Type B pancreatic cell (in vitro differentiated cells): ENCODE results near the gene EVI5. TPM values are rescaled to one million over a fixed set of nuclear protein-coding genes. Genes with fewer than 3 reads are reported as not detected.

Source experiments
- DNase-seq: peaks from one replicate; pipeline ENCODE4 v3.0.0; 2021; ENCODE audit warnings: mixed read lengths; ENCODE audit not compliant: unreplicated experiment; ENCODE audit errors: extremely low spot score
- H3K27ac Mint-ChIP-seq: 2 replicates; pipeline ENCODE4 v1.8.0; 2021; ENCODE audit warnings: mild to moderate bottlenecking, mixed read lengths
- H3K27me3 Mint-ChIP-seq: 2 replicates; pipeline ENCODE4 v1.8.0; 2021; ENCODE audit warnings: mixed read lengths
- H3K36me3 Mint-ChIP-seq: 2 replicates; pipeline ENCODE4 v1.8.0; 2021; ENCODE audit warnings: mixed read lengths
- H3K4me1 Mint-ChIP-seq: one replicate; pipeline ENCODE4 v1.8.0; 2021; ENCODE audit warnings: mixed read lengths; ENCODE audit not compliant: unreplicated experiment
- H3K4me3 Mint-ChIP-seq: 2 replicates; pipeline ENCODE4 v1.8.0; 2021; ENCODE audit warnings: mild to moderate bottlenecking, mixed read lengths
- H3K9me3 Mint-ChIP-seq: 2 replicates; pipeline ENCODE4 v1.8.0; 2021; ENCODE audit warnings: mixed read lengths
- total RNA-seq: library from RNA; stranded (reverse); gene quantifications from 2 replicates; pipeline ENCODE4 v1.2.1, GENCODE V29; 2021; ENCODE audit warnings: low replicate concordance
- TF ChIP-seq, protein P1 (sequence below): fragments of 200-600 bp; sonication (generic); conservative IDR thresholded peaks from 2 replicates; pipeline ENCODE4 v1.5.0; 2021; ENCODE audit warnings: antibody characterized with exemption, mild to moderate bottlenecking

The EVI5 gene
- total RNA-seq, 1 donor from 2014 or later, result 29.6 TPM

DNA sequence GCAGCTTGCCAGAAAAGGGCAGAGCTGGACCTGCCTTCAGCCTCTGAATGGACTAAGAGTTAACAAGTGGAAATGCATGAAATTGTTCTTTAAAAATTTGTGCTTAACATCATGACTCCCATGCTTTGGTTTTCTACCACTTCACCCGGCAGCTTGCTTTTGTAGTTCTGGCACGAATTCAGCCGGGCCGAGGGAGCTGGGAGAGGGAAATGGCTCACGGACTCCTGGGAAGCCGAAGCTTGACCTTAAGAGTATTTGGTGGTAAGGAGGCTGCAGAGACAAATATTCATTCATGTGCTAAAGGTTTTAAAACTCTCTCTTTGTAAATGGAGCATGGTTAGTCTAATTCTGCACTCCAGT, 281.0 kb downstream of the EVI5 start:
- Mint-ChIP-seq H3K27ac (no peak overlapping the region), H3K27me3 (peaks cover 4% of the 10 kb centered on the region), H3K4me1 (no peaks in the 10 kb centered on the region), H3K9me3 (no peaks in the 10 kb centered on the region), H3K4me3 (no peak overlapping the region), H3K36me3 (no peaks in the 10 kb centered on the region)
- DNase-seq, result no peak
- TF ChIP-seq, protein P1, sequence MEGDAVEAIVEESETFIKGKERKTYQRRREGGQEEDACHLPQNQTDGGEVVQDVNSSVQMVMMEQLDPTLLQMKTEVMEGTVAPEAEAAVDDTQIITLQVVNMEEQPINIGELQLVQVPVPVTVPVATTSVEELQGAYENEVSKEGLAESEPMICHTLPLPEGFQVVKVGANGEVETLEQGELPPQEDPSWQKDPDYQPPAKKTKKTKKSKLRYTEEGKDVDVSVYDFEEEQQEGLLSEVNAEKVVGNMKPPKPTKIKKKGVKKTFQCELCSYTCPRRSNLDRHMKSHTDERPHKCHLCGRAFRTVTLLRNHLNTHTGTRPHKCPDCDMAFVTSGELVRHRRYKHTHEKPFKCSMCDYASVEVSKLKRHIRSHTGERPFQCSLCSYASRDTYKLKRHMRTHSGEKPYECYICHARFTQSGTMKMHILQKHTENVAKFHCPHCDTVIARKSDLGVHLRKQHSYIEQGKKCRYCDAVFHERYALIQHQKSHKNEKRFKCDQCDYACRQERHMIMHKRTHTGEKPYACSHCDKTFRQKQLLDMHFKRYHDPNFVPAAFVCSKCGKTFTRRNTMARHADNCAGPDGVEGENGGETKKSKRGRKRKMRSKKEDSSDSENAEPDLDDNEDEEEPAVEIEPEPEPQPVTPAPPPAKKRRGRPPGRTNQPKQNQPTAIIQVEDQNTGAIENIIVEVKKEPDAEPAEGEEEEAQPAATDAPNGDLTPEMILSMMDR, result no peak

DNA sequence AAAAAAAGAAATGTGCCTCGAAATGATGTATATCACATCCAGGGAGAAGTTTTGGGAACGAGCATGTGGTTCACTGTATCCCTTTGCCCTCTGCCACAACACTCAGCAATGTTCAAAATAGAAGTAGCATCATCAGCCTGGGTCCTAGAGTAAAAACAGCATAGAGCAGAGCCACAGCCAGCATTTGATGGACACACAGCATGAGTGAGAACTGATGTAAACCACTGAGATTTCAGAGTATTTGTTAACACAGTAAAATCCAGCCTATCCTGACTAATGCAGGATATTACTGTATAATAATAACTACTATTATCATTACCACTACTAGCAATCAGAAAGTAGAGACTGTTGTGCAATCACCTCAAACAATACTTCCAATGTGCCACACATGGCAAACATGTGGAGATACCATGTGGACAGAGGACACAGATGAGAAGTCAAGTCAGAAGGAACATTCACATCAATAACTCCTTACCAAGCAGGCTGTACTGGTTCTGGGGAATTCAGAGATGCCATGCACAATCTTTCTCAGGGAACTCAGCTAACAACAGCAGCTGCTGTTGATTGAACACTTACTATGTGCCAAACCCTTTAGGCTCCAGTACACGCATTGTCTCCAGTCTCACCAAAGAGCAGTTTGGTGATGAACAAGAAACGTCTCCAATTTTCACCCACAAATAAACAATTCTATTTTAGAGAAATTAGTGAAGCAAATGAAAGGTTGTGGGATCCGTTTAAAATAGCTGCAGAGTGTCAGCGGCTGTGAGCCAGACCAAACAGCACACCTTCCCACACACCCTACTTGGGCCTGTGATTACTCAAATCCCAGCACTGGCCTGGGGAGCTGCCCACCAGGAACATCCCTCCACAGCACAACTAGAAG, 281.6 kb downstream of the EVI5 start:
- peaks cover 7% of the 10 kb centered on the region for H3K27me3 Mint-ChIP-seq
- H3K4me3 Mint-ChIP-seq, result no peak overlapping the region
- no peak for DNase-seq
- H3K9me3 Mint-ChIP-seq, result no peaks in the 10 kb centered on the region
- no peaks in the 10 kb centered on the region for H3K36me3 Mint-ChIP-seq
- TF ChIP-seq, protein P1, result no peak
- no peak overlapping the region for H3K27ac Mint-ChIP-seq
- H3K4me1 Mint-ChIP-seq, result no peaks in the 10 kb centered on the region

DNA sequence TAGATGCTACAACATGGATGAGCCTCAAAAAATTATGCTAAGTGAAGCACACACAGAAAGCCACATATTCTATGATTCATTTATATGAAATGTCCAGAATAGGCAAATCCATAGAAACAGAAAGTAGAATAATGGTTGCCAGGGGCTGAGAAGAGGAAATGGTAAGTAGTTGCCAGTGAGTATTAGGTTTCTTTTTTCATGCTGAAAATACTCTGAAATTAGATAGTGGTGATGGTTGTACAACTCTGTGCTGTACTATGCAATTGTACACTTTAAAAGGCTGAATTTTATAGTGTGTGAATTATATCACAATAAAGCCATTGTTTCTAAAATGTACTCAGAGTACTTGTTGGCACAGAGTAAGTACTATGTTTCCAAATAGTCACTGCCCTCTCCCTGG, 282.7 kb downstream of the EVI5 start:
- TF ChIP-seq, protein P1, result no peak
- no peaks in the 10 kb centered on the region for H3K36me3 Mint-ChIP-seq
- peaks cover 10% of the 10 kb centered on the region for H3K27me3 Mint-ChIP-seq
- H3K4me1 Mint-ChIP-seq, result no peaks in the 10 kb centered on the region
- H3K4me3 Mint-ChIP-seq, result no peak overlapping the region
- H3K9me3 Mint-ChIP-seq, result no peaks in the 10 kb centered on the region
- H3K27ac Mint-ChIP-seq, result no peak overlapping the region
- DNase-seq, result no peak

GRCh38 chr1:92500552-92500951, 284.4 kb downstream of the EVI5 start:
- Mint-ChIP-seq H3K9me3 (no peaks in the 10 kb centered on the region), H3K27me3 (peaks cover 12% of the 10 kb centered on the region), H3K4me1 (no peaks in the 10 kb centered on the region), H3K4me3 (no peak overlapping the region), H3K36me3 (no peaks in the 10 kb centered on the region), H3K27ac (no peak overlapping the region)
- TF ChIP-seq, protein P1, result no peak
- DNase-seq, result no peak

GRCh38 chr1:92495392-92496063, 289.4 kb downstream of the EVI5 start:
- no peaks in the 10 kb centered on the region for H3K9me3 Mint-ChIP-seq
- H3K4me1 Mint-ChIP-seq, result no peaks in the 10 kb centered on the region
- no peak overlapping the region for H3K27ac Mint-ChIP-seq
- H3K36me3 Mint-ChIP-seq, result no peaks in the 10 kb centered on the region
- DNase-seq, result no peak
- H3K4me3 Mint-ChIP-seq, result no peak overlapping the region
- TF ChIP-seq, protein P1, result no peak
- H3K27me3 Mint-ChIP-seq, result peaks cover 50% of the 10 kb centered on the region
